GM18909 (cell line): Measurements from ENCODE around the gene EXOC6B.

Source experiments
- ATAC-seq: cut with Tn5 transposase; IDR thresholded peaks from one replicate; pipeline ENCODE4 v1.9.1; 2021; ENCODE audit warnings: mild to moderate bottlenecking; ENCODE audit not compliant: unreplicated experiment, poor library complexity

EXOC6B gene

DNA sequence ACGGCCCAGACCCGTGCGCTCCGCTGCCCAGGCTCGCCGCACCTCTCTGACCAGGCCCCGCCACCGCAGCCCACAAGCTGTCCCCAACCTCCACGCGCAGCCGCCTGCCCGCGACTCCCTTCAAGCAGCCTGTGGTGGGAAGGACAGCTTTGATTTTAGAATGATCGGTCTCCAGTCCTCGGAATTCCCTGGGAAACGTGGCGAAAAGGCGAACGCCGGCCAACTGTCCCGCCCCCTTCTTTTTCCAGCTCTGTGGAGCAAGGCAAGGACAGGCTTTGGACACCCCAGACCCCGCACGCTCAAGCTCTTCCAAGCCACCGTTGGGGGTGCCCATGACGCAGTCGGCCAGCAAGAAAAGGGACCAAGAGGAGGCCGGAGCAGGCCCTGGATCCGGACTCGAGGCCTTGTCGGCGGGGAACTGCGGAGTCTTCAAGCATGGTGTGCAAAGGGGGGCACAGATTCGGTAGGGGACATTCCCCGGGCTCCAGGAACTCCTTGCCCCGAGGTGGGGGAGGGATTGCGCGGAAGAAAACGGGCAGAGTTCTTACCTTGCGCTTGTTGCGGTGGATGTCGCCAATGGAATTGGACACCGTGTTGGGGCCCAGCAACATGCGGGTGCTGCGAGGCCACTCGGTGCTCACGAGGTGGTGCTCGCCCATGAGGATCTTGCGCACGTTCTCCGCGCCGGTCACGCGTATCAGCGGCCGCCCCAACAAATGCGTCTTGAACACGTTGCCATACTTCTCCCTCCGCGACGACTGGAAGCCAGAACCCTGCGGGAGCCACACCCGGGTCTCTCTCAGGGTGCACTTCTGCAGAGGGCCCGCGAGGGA is 682.2 kb downstream of the EXOC6B start:
- no peak for ATAC-seq

DNA sequence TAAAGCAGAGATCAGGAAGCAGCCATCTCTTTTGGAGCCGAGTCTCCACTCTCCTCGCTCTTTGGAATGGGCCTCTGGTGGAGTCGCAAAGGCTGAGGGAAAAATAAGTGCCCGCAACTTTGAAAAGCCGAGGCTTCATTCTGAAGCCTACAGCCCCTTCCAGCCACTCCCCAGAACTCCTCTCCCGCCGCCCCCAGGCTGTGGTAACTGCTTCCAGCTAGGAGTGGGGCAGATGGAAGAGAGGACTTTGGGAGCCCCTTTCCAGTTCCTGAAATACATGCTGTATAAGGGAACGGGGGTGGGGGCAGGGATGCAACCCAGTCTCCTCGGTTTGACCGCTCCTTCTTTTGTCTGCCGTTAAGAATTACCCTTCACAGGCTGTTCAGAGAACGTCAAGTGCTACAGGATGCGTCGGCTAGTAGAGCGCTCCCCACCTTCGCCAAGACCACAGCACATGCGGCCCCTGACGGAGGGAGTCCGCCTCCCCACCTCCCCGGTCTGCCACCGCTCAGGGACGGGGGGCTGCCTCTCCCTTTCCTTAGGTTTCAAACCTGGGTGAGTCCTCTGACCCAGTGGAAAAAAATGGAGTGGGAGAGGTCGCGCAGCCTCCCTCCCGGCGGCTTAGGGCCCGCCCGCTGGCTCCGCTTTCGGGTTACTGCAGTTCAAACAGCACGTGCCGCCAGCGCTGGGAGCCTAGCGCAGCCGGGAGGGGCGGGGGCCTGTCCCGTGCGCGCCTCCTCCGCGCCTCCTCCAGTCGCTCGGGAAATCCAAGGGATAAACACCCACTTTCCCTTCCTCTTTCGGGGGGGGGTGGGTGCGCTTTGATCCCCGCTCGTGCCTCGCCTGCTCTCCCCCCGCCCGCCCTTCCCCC is 683.0 kb downstream of the EXOC6B start:
- ATAC-seq: no peak

DNA sequence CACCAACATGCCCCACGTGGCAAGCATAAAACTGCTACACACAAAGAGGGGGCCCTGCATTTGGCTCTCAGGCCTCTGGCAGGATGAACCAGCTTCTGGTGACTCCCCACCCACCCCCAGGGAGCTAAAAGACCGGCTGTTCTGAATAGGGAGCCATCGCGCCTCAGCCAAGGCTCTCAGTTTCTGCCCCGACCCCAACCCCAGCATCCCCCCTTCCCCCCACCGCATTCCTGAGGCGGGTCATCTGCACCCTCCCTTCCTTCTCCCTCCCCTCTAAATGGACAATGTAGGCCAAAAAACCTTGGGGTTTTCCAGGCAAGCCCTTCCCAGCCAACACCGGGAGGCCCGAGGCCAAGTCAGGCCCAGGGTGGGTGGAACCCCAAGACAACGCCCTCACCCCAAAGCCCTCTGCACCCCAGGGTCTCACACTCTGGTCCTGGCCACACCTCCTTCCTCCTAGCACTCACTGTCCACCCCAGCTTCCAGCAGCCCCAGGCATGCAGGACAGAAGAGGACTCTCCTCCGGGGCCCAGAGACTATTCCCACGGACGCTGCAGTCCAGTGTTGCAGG is 683.9 kb downstream of the EXOC6B start:
- no peak for ATAC-seq

DNA sequence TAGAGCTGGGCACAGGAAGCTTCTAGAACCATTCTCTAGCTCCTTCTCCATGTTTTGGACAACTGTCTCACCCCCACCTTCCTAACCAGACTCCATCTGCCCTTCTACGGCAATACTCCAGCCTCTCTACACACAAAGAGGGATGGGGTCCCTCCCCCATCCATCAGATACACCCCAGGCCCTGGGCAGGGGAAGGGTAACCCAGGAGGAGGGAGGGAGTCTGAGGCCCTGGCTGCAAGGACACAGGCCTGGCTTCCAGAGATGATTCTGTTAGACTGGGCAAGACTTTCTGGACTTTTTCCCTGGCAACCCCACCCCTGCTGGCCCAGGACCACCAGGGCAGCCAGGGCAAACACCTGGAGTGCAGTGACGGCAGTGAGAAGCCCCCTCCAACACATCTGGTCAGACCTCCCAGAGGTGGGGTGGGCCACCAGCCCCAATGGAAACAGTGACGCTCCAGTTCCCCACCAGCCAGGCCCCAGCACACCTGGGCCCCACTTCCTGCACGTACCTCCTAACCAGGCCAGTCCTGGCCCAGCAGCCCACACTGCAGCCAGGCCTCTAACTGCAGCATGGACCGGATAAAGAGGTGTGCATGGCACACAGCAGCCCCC is 684.7 kb downstream of the EXOC6B start:
- ATAC-seq: no peak

DNA sequence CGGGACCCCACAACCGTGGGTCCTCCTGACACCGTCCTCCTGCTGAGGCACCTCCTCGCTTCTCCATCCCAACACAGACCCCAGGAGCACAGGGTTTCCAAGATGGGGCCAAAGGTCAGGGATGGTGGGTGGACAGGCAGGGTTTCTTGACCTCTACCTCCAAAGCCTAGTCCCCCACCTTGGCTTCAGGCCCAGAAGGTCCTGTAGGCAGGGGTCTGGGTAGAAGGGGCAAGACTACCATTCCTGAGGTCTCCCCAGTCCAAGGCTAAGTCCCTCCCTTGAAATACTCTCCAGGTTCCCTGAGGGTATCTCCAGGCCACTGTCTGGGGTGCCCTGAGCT is 685.2 kb downstream of the EXOC6B start:
- no peak for ATAC-seq

DNA sequence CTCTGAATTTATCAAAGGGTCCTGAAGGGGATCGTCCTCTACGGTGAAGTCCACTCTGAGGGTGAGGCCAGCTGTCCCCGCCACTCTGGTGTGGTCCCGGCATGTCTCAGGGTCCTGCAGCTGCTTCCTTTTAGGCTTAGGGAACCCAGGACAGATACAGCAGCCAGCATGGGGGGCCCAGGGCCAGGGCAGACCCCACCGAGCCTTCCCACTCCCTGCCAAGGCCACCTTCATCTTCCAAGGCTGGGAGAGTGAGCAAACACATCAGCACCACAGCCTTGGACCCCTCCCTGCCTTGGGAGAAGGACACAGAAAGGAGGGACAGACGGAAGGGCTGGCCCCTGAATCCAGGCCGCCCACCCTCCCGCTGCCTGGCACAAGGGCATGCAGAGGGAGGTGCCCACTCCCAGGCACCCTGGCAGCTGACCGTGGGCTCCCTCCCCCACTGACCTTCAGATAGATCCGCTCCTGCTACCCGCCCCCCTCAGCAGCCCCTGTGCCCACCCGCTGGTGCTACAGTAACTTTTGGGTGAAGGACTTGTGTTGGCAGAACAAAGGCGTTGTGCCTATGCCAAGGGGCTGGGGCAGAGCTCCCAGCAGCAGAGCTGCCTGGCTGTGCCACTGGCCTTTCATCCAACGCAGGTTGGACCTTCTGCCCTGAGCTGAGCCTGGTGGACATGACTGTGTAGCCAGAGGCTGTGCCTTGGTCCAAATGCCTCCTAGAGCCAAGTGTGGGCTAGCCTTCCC is 685.8 kb downstream of the EXOC6B start:
- no peak for ATAC-seq

DNA sequence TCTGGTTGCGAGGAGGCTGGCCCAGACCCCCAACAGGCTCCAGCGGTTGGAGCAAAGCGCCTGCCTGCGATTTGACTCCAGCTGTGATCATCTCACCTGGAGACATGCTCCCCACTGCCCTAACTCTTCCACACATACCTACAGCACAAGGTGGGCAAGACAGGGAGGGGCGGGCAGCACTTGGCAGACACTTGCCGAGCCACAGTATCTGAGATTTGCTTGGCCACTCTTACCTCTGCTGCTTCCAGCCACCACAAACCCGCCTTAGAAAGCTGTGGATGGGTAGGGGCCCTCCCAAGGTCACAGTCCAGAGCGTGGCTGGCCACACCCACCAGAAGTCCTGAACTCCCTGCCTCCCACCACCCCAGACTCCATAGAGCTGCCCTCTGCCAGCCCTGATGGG is 686.4 kb downstream of the EXOC6B start:
- ATAC-seq: no peak

DNA sequence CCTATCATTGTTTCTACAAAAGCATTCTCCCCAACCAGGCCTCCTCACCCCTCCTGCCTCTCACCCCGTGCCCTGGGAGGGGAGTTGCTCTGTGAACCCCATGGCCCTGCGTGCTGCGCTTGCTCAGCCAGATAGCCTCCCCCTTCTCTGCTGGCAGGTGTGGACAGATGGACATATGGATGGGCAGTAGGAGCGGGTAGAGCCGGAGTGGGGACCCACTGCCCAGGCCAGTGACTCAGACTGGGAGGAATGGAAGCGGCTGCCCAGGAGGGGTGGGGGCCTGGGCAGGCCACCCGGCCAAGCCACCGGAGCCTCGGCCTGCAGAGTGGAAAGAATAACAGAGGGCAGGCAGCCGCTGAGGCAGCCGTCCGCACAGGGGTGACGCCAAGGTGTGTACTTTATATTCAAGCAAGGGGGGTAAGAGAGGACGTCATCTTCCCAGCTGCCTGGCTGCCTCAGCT is 686.9 kb downstream of the EXOC6B start:
- no peak for ATAC-seq

DNA sequence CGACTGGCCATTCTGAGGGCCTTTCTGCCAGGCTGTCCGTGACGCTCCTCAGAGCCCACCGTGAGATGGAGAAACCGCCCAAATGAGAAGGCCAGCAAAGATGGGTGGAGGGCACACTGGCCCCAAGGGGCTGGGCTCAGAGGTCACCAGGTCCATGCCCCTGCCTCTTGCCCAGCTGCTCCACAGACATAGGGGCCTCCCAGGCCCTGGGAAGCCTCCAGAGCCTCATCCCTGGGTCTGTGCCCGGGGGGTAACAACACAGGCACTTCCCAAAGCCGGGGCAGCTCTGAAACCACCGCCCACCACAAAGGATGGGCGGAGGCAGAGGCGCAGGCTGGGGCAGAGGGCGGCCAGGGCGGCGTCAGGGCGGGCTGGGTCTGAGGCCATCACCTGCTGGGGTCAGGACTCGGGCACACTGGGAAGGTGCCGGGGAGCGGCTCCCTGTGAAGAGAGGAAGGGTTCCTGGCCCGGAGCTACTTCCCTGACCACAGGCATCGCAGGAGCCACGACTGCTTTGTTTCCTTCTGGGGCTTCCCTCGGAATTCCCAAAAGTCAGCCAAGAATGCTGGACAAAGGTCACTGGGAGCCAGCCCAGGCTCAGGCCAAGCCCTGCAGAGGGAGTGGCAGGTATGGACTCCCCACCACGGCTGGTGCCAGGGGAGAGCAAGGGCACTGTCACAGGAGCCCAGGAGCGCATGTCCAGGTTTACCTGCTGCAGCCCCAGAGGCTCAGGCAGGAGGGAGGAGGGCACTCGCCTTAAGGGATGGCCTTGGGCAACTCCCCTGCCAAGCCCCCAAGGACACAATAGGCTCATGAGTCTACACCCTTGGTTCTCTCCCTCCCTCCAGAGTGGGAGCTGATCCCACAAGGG is 687.6 kb downstream of the EXOC6B start:
- no peak for ATAC-seq

DNA sequence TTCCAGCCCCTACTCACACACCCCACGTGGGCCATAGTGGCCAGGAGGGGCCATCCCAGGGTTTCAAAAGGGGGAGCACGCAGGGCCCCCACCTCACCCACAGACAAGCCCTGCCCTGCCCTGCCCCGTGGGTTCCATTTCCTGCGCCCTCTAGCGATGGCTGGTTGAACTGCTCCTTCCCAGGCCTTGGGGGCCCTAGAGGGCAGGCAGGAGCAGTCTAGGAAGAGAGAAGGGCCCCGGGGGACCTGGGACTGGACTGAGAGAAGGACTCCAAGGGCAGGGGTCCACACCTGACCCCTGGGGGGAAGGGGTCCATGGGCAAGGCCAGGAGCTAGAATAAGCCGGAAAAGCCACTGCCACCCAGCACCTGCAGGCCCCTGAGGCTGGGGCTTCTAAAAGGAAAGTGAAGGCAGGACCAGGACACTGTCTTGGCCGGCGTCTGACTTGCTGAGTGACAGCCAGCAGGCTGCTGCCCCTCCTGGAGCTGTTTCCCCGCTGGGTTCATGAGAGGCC is 688.3 kb downstream of the EXOC6B start:
- ATAC-seq: peak; percentile 88

DNA sequence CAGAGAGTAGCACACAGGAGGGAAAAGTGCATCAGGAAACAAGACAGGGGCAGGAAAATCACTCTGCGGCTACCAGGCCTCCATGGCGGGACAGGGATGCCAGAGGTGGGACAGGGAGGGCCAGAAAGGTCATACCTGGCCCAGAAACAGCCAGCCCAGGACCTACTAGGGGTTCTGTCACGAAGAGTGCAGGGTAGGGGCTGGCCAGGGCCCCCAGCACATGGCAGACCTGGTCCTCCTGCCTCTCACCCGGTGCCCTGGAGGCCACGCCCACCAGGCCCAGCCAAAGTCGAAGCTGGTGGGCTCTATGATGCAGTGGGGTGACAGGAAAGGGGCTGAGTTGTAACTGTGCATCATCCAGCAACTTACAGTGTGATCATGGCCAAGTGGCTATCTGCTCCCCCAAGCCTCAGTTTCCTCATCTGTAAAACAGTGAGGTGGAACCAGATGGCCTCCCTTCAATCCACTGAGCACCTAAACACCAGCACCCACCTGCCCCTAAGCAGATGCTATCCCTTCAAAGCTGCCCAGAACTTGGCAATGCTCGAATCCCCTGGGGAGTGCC is 688.8 kb downstream of the EXOC6B start:
- no peak for ATAC-seq

DNA sequence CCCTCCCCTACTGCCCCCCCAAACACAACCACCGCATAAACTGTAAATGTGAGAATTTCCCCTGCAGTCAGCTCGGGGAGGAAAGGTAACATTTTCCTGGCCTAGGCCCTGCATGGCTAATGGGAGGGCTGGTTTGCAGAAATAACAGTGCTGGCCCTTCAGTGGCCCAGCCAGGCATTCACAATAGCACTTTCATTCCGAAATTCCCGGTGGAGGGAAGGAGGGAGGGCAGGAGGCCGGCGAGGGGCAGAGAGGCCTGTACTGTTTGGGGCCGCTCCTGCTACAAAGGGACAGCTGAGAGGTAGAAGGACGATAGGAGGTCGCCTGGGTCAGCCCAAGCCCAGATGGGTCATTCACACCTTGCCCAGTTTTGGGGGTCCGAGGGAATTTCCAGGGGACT is 689.5 kb downstream of the EXOC6B start:
- no peak for ATAC-seq

DNA sequence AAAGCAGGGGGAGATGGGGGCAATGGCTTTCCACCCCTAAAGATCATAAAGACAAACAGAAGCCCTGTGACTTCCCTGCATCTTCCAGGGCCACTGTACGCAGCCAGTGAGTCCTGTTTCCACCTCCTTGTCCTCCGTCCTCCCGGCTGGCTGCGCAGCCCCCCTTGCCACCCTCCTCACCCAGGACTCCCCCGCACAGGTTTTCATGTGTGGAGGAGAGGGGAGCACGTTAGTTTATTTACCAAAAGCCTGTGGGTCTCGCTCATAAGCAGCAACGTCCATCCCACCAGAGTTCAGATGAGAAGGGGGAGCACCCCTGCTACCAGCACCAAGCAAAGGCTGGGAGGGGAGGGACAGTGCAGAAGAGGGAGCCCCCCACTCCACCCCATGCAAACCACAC is 689.9 kb downstream of the EXOC6B start:
- no peak for ATAC-seq

DNA sequence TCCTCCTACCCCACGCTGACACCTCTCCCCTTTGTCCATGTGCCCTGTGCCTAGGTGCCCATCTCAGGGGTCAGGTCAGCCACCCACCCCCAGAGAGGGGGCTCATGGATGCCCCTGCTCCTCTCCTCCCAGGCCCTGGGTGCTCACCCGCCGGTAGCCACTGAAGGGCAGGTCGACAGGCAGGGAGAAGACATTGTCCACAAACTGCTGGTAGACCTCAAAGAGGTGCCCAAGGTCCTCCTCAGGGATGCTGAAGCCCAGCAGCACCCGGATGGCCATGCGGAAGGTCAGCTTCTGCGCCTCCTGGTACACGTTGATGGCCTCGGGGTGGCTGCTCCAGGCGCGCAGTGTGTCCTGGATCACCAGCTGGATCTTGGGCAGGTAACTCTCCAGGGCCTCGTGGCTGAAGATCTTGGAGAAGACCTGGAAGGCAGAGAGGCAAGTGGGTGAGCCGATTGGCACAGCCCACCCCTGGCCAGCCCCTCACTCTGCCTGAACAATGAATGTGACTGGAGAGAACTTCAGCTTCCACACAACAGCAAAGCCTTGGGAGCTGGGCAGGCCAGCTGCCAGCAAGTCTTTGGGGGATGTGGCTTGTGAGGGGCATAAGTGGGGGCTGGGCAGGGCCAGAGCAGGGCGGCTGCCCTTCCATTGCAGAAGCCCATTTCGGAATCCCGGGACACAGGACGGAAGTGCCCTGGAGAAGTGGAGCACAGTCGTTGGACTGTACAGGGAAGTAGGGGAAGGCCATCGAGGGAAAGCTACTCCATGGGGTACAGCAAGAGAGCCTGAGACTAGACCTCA is 690.6 kb downstream of the EXOC6B start:
- ATAC-seq: no peak

DNA sequence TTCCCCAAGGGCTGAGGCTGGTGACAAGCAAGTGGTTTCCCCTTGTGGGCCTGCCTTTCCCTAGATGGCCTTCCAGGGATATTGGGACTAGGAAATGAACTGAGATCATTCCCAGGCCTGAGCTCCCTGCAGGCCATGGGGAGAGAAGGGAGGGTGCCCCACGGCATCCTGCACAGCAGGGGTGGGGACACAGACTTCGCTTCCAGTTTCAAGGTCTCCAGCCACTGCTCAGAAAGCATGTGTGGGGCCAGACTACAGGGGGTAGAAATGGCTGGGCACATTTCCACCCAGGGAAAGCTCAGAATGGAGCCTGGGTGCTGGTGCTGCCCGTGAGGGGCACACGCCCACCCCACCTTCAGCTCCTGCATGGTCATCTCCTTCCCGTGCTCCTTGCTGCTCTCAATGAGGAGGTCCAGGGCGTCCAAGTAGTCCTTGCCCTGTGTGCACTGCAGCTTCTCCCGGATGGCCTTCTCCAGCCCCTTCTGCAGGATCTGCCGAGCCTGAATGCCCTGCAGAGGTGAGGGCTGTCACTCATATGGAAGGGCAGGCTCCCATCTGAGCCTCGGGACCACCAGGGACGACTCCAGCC is 691.3 kb downstream of the EXOC6B start:
- no peak for ATAC-seq

DNA sequence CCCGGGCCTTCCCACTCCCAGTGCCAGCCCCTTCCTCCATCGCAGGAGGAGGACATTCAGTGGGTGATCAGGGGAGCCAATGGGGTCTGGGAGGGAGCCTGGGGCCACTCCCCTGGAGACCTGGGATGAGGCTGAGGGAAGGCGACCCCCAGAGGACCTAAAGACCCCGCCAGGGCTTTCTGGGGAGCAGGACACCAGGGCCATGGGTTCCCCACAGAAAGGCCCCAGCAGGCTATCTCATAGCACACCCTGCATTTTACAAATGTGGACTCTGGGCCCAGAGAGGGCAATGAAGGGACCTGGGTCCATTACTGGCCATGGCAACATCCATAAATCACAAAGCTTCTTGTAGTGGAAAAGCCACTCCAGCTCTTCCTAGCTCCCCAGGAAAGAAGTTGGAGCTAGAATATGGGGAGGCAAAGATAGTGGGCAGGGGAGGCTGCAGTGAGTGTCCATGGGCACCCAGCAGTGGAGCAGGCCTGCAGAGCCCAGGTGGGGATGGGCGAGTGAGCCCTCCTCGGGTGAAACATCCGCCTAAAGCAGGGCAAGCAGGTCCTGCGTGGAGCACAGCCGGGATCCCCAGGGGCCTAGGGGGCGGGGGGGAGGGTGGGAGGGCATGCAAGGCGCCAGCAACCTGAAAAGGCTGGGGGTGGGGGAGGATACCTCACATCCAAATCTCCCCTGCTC is 692.0 kb downstream of the EXOC6B start:
- ATAC-seq: no peak
